HG03108 (cell line): ENCODE results near the gene DYNLT3.

Experiments
- ATAC-seq: cut with Tn5 transposase; IDR thresholded peaks from one replicate; pipeline ENCODE4 v1.9.1; 2021; ENCODE audit warnings: moderate library complexity; ENCODE audit not compliant: unreplicated experiment

The DYNLT3 gene, protein sequence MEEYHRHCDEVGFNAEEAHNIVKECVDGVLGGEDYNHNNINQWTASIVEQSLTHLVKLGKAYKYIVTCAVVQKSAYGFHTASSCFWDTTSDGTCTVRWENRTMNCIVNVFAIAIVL

GRCh38 chrX:37846934-37847732 is at the start of gene DYNLT3:
Gene DYNLT3 (minus strand): TSS chrX:37847571. CDS start chrX:37847510, 61 bp downstream.
- peak; percentile 99 for ATAC-seq

- no peak for ATAC-seq
Observed at GRCh38 chrX:37896511-37896890, 49.1 kb upstream of the DYNLT3 start.

DNA sequence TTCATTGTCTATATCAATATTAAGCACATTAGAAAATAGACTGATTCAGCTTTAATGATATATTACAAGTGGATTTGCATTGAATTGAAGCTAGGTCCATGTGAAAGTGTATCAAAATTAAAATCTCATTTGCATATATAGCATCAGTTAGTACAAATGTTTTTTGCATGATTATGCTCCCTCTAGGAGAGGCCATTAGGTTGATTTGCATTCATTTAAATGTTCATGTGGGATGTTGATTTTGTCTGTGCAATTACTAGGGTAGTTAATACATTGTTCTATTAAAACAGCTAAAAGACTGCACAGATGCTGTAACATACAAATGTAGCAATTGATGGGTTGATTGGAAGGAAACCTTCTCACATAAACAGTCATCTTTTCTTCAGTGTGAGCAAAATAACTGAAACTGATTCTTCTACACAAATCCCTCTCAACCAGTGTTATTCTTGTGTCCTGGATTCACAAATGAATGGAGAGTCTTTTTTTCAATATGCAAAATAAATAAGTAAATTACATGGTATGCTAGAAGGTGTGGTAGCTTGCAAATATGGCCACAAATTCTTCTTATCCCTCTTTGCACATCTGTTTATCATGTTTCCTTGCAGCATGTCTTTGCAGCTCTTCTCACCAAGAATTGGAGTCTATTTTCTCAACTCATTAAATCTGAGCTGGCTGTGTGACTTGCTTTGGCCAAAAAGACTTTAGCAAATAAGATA is 48.6 kb upstream of the DYNLT3 start:
- no peak for ATAC-seq

DNA sequence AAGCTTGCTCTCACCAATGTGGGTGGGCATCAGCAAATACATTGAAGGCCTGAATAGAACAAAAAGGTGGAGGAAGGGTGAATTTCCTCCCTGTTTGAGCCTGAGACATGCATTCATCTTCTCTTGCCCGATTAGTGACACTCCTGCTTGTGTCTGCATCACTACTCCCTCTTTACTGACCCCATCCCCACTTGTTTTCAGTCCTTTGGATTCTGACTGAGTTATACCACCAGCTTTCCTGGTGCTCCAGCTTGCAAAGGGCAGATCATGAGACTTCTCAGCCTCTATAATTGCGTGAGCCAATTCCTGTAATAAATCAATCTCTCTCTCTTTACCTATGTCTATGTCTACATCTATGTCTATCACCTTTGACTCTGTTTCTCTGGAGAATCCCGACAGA is 47.4 kb upstream of the DYNLT3 start:
- no peak for ATAC-seq

DNA sequence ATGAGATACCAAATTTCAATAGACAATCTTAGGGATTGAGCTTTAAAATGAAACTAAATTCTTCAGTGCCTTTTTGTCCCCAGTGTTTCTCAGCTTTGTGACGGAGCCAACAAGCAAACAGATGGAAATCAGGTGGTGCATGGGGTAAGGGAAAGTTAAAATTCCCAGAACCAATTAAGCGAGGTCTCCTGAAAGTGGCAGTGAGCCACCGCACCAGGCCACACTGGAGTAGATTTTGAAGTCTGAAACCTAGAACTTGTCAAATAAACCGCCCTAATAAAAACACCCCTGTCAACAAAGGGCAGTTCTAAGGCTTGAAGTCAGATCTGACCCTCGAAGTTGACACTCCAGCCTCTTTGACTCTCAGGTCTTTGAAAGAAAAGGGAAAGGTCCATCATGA is 40.6 kb upstream of the DYNLT3 start:
- no peak for ATAC-seq

DNA sequence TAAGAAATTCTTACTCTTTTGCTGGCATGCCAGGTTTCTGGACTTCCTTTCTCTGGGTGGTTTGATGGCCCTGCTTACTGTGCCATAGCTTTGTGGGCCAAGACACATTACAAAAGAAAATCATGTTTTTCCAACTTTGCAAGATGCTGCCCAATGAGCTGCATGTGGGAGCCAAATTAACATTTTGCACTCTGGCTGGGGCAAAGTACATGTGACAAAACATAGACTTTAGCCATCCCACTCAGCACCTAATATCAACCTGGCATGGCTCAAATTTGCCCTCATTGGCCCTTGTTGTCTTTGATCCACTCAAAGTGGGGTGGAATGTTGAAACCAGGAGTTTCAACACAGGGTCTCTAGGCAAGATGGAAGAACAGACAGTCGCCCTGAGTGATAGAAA is 40.0 kb upstream of the DYNLT3 start:
- ATAC-seq: no peak

DNA sequence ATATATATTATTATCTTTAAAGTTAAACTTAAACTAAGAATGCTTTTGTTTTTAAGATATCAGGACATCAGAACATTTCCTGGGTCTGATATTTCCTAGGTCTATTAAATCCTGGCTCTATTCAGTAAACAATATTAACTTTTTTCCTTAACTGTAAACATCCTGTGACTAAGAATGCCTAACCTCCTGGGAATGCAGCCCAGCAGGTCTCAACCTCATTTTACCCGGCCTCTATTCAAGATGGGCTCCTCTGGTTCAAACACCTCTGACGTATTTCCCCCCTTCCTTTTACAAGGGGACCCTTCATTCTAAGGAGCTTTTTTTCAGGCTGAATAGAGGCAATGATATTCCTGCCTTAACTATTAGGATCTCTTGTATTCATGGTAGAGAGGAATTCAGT is 35.8 kb upstream of the DYNLT3 start:
- ATAC-seq: no peak

DNA sequence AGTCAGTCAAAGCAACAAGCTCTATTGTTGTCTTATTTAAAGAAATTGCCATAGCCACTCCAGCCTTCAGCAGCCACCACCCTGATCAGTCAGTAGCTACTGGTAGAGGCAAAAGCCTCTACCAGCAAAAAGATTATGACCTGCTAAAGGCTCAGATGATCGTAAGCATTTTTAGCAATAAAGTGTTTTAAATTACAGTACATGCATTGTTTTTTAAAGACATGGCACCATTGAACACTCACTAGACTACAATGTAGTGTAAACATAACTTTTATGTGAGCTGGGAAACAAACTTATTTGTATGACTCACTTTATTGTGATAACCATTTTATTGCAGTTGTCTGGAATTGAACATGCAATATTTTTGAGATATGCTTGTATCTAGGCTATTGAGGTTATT is 32.3 kb upstream of the DYNLT3 start:
- no peak for ATAC-seq

GRCh38 chrX:37876716-37877115 is 29.3 kb upstream of the DYNLT3 start:
- no peak for ATAC-seq

DNA sequence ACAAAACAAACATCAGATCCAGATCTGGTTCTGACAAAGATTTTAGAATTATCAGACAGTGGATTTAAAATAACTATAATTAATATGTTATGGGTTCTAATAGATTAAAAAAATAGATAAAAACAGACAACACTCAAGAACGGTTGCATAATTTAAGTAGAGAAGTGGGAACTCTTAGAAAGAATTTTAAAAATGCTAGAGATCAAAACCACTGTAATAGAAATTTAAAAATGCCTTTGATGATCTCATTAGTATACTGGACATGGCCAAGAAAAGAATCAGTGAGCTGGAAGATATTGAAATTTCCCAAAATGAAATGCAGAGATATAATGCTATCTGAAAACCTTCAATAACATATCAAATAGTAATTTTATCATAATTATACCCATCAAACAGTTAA is 28.3 kb upstream of the DYNLT3 start:
- no peak for ATAC-seq

DNA sequence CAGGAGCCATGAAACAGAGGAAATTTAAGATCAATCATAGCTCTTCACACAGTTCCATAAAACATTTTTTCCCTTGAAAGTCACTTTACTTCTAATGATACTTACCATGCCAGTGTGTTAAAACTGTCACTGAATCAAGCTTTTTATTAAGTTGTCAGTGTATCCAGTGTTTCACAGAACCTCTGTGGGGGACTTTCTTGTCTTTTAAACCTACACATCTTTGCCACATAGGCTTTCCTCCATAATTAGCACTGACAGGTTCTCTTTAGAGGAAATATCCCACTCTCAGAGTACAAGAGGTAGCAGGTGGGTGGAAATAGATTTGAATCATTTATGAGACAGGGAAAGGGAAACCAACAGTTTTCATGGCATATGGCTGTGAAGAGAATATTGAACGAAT is 25.8 kb upstream of the DYNLT3 start:
- ATAC-seq: no peak

GRCh38 chrX:37872303-37872655 is 24.9 kb upstream of the DYNLT3 start:
- no peak for ATAC-seq

- no peak for ATAC-seq
Observed at GRCh38 chrX:37871626-37872302, 24.4 kb upstream of the DYNLT3 start.

- no peak for ATAC-seq
Observed at GRCh38 chrX:37867536-37868153, 20.3 kb upstream of the DYNLT3 start.

DNA sequence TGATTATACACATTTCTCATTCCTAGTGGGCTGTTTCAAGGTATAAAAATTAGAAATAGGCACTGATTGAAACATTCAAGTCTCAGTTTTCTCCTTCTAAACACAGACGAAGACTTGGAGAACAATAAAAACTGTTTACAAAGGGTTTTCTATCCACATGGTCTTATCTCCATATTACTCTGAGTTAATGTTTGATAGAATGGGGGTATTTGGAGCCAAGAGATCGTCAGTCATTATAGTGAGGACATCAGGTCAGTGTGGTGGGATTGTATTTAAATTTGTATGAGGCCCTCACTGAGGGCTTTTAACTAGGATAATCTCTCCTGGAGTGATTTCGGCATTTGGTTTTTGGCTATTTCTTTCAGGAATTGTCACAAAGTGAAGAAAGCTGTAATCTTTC is 16.4 kb upstream of the DYNLT3 start:
- no peak for ATAC-seq

DNA sequence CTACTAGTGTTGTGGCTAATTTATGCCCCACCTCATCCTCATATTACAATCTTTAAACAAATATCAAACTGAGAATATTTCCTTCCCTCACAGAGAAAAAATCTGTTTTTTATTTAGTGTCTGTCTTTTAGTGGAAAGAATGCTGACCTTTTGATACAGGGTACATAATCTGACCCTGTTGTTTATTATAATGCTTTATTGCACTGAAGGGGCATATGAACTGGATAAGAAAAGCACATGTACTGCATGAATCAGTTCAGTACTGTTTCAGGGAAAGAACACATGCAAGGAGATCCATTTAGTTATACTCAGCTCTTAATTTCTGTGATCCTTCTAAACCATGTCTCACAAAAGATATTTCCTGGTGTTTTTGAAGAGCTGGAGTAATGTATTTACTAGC is 15.5 kb upstream of the DYNLT3 start:
- no peak for ATAC-seq

GRCh38 chrX:37860721-37861120 is 13.3 kb upstream of the DYNLT3 start:
- ATAC-seq: no peak

- ATAC-seq: no peak
Observed at GRCh38 chrX:37854748-37855147, 7.4 kb upstream of the DYNLT3 start.

DNA sequence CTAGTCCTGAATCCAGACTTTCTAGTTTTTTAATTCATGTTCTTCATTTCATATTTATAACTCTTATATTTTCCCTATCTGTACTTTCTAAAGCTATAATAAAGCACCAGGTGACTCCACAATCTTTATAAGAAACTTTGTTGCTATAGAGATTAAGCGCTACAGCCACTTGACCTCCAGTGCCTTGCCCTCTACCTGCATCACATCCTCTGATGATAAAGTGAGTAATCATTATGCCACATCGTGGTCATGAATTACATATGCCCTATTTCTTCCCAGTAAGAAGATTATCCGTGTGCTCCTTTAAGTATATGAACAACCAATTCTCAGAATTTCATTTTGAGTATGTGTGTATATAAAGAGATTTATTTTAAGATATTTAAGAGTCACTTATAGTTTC is 6.8 kb upstream of the DYNLT3 start:
- ATAC-seq: no peak

GRCh38 chrX:37847733-37848197 is 394 bp upstream of the DYNLT3 start:
- no peak for ATAC-seq

GRCh38 chrX:37846558-37846933 is 825 bp downstream of the DYNLT3 start:
- no peak for ATAC-seq
